Ishikawa (cell line): ENCODE data around the gene DGKE.
A peak's percentile ranks its signal among the peaks of the same experiment; 100 is the strongest.

Experiments
- CEBPB ChIP-seq: IDR thresholded peaks from 2 replicates; pipeline ENCODE4 v1.6.1; 2012
- CREB1 ChIP-seq: IDR thresholded peaks from 2 replicates; pipeline ENCODE4 v1.6.1; 2012; ENCODE audit warnings: low read depth
- EGR1 ChIP-seq: IDR thresholded peaks from 2 replicates; pipeline ENCODE4 v1.6.1; 2012
- EP300 ChIP-seq: IDR thresholded peaks from 2 replicates; pipeline ENCODE4 v1.6.1; 2012; ENCODE audit warnings: borderline replicate concordance
- FOXM1 ChIP-seq: IDR thresholded peaks from 2 replicates; pipeline ENCODE4 v1.6.1; 2012; ENCODE audit warnings: low read depth, borderline replicate concordance
- NFIC ChIP-seq: IDR thresholded peaks from 2 replicates; pipeline ENCODE4 v1.6.1; 2012
- RAD21 ChIP-seq: IDR thresholded peaks from 2 replicates; pipeline ENCODE4 v1.6.1; 2012; ENCODE audit warnings: low read depth
- TAF1 ChIP-seq: IDR thresholded peaks from 2 replicates; pipeline ENCODE4 v1.6.1; 2012; ENCODE audit warnings: low read depth, mild to moderate bottlenecking
- TCF12 ChIP-seq: IDR thresholded peaks from 2 replicates; pipeline ENCODE4 v1.6.1; 2012; ENCODE audit warnings: low read depth
- TEAD4 ChIP-seq: IDR thresholded peaks from 2 replicates; pipeline ENCODE4 v1.6.1; 2012
- YY1 ChIP-seq: IDR thresholded peaks from 2 replicates; pipeline ENCODE4 v1.6.1; 2012; ENCODE audit warnings: low read depth
- ZBTB7A ChIP-seq: IDR thresholded peaks from 2 replicates; pipeline ENCODE4 v1.6.1; 2012; ENCODE audit warnings: low read depth
- TF ChIP-seq, protein P1 (sequence below): IDR thresholded peaks from 2 replicates; pipeline ENCODE4 v1.6.1; 2012
- TF ChIP-seq, protein P2 (sequence below): IDR thresholded peaks from 2 replicates; pipeline ENCODE4 v1.6.1; 2012; ENCODE audit warnings: low read depth, mild to moderate bottlenecking
- TF ChIP-seq, protein P3 (sequence below): IDR thresholded peaks from 2 replicates; pipeline ENCODE4 v1.6.1; 2012

The DGKE gene

DNA sequence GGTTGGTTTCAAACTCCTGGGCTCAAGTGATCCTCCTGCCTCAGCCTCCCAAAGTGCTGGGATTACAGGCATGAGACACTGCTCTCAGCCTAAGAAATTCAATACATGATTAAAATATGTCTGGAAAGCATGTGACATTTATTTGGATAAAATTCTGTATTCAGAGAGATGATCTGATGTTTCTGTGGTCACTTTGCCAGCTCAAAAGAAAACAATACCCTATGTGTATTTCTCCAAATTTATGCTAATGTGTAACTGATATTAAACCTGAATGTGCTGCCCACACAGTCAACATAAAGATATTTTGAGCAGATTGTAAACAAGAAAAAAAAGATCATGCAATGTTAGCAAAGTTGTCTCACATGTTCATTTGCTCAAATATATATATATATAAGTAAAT lies 16.9 kb upstream of the DGKE start:
- TF ChIP-seq, protein P1, sequence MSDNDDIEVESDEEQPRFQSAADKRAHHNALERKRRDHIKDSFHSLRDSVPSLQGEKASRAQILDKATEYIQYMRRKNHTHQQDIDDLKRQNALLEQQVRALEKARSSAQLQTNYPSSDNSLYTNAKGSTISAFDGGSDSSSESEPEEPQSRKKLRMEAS = no peak
- no peak for TF ChIP-seq CEBPB
- TF ChIP-seq EGR1 = no peak
- no peak for TF ChIP-seq TCF12
- no peak for TF ChIP-seq TAF1
- TF ChIP-seq, protein P2, sequence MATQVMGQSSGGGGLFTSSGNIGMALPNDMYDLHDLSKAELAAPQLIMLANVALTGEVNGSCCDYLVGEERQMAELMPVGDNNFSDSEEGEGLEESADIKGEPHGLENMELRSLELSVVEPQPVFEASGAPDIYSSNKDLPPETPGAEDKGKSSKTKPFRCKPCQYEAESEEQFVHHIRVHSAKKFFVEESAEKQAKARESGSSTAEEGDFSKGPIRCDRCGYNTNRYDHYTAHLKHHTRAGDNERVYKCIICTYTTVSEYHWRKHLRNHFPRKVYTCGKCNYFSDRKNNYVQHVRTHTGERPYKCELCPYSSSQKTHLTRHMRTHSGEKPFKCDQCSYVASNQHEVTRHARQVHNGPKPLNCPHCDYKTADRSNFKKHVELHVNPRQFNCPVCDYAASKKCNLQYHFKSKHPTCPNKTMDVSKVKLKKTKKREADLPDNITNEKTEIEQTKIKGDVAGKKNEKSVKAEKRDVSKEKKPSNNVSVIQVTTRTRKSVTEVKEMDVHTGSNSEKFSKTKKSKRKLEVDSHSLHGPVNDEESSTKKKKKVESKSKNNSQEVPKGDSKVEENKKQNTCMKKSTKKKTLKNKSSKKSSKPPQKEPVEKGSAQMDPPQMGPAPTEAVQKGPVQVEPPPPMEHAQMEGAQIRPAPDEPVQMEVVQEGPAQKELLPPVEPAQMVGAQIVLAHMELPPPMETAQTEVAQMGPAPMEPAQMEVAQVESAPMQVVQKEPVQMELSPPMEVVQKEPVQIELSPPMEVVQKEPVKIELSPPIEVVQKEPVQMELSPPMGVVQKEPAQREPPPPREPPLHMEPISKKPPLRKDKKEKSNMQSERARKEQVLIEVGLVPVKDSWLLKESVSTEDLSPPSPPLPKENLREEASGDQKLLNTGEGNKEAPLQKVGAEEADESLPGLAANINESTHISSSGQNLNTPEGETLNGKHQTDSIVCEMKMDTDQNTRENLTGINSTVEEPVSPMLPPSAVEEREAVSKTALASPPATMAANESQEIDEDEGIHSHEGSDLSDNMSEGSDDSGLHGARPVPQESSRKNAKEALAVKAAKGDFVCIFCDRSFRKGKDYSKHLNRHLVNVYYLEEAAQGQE = no peak
- no peak for TF ChIP-seq CREB1
- no peak for TF ChIP-seq TEAD4
- TF ChIP-seq, protein P3, sequence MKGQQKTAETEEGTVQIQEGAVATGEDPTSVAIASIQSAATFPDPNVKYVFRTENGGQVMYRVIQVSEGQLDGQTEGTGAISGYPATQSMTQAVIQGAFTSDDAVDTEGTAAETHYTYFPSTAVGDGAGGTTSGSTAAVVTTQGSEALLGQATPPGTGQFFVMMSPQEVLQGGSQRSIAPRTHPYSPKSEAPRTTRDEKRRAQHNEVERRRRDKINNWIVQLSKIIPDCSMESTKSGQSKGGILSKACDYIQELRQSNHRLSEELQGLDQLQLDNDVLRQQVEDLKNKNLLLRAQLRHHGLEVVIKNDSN = no peak
- no peak for TF ChIP-seq ZBTB7A
- no peak for TF ChIP-seq FOXM1
- no peak for TF ChIP-seq NFIC
- TF ChIP-seq EP300 = no peak
- no peak for TF ChIP-seq RAD21
- TF ChIP-seq YY1 = no peak

DNA sequence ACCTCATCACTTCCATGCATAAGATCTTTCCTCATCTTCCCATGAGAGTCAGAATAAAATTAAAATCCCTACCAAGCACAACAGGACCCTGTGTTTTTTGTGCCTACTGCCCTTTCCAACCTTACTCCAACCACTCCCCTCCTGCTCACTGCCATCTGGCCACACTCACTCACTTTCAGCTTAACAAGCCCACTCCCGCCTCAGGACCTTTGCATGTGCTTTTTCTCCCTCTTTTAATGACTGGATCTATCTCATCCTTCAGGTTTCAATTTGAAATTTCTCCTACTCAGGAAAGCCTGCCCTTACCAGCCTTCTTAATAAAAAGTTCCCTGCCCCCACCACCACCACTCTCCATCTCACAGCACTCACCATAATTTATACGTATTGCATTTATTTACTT lies 14.9 kb upstream of the DGKE start:
- TF ChIP-seq TCF12 (no peak), NFIC (no peak), EP300 (no peak), RAD21 (no peak), ZBTB7A (no peak), FOXM1 (no peak), CEBPB (no peak), EGR1 (no peak), TEAD4 (no peak), CREB1 (no peak), YY1 (no peak), TAF1 (no peak)
- TF ChIP-seq, protein P1 = no peak
- TF ChIP-seq, protein P3 = no peak
- TF ChIP-seq, protein P2 = no peak

DNA sequence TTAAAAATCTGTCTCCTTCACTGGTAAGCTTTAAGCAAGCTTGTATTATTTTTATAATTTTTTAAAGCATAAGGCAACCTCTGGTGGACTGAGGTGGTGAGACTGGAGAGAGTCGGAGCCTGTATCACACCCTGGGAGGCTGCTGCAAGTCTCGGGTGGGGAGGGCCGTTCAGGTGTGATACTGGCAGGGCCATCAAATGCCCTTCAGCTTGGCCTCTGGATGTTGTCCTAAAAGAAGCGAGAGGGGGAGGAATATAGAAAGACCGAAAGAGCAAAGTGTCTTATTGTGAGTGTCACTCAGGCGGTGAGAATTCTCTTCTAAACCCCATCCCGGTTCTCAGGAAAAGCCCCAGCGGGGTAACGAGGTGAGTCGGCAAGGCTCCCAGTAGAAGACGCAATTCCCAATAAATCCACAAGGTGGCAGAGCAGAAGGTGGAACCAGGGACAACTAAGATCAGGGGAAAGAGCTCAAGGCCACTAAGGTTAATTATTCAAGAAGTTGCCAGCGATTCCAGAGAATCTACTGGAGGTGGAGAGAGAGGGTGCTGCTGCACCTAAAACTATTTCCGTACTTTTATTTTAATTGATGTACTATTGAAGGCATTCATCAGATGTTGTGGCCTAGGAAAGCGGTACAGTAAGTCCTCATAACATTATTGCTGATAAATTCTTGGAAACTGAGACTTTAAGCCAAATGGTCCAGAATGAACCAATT lies 14.4 kb upstream of the DGKE start:
- no peak for TF ChIP-seq EP300
- TF ChIP-seq YY1 = no peak
- no peak for TF ChIP-seq NFIC
- TF ChIP-seq RAD21 = peak; percentile 81
- no peak for TF ChIP-seq CEBPB
- TF ChIP-seq TEAD4 = no peak

DNA sequence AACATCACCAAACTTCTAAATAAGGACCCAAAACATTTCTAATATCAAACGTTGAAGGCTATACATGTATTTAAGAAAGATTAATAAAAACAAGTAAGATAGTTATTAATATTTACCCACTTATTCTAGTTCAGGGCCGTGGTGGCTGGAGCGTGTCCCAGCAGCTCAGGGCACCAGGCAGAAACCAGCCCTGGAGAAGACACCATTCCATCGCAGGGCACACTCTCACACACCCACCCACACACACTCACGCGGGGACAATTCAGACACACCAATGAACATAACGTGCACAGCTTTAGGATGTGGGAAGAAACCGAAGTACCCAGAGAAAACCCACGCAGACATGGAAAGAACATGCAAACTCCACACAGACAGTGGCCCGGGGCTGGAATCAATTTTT lies 13.7 kb upstream of the DGKE start:
- TF ChIP-seq EGR1 (no peak), RAD21 (no peak), NFIC (no peak), CREB1 (no peak), ZBTB7A (no peak), TEAD4 (no peak), YY1 (no peak), CEBPB (no peak), EP300 (no peak), TCF12 (no peak), TAF1 (no peak), FOXM1 (no peak)
- TF ChIP-seq, protein P1 = no peak
- TF ChIP-seq, protein P3 = no peak
- TF ChIP-seq, protein P2 = no peak
